ENCODE results near the gene NCAPG.
A peak's percentile ranks its signal among the peaks of the same experiment; 100 is the strongest.
"Not testable (repeated sequence)": the region's sequence is repeated elsewhere in the genome, so short reads cannot be mapped to it uniquely, and the experiment has no call there.

The NCAPG gene

GRCh38 chr4:17812125-17812524 lies 1.3 kb downstream of the NCAPG start:
- H3K4me1 Mint-ChIP-seq, result peaks cover 14 to 42% of the 10 kb centered on the region in 2 donors
- DNase-seq (no peak), ATAC-seq (replicated peaks) (no peak)
- H3K4me3 Mint-ChIP-seq, result peak overlapping the region in 1 of 2 donors; percentile 29
- no peaks in the 10 kb centered on the region for H3K9me3 Mint-ChIP-seq
- no peak overlapping the region for H3K27ac Mint-ChIP-seq
- peaks cover 9 to 17% of the 10 kb centered on the region in 2 donors for H3K36me3 Mint-ChIP-seq
- no peaks in the 10 kb centered on the region for H3K27me3 Mint-ChIP-seq

- Mint-ChIP-seq H3K4me3 (no peak overlapping the region), H3K9me3 (no peaks in the 10 kb centered on the region), H3K36me3 (peaks cover 4 to 12% of the 10 kb centered on the region in 2 donors), H3K27me3 (no peaks in the 10 kb centered on the region), H3K27ac (no peak overlapping the region), H3K4me1 (peaks cover 9 to 35% of the 10 kb centered on the region in 2 donors)
- no peak for DNase-seq
- no peak for ATAC-seq (replicated peaks)
Measured at GRCh38 chr4:17812801-17813200, 2.0 kb downstream of the NCAPG start.

GRCh38 chr4:17814140-17814539 lies 3.4 kb downstream of the NCAPG start:
- Mint-ChIP-seq H3K4me1 (peaks cover 5 to 24% of the 10 kb centered on the region in 2 donors), H3K36me3 (peaks cover 2 to 7% of the 10 kb centered on the region in 2 donors), H3K27me3 (no peaks in the 10 kb centered on the region), H3K4me3 (no peak overlapping the region), H3K27ac (no peak overlapping the region), H3K9me3 (no peaks in the 10 kb centered on the region)
- no peak for DNase-seq
- ATAC-seq (replicated peaks), result no peak

GRCh38 chr4:17816142-17816541 lies 5.4 kb downstream of the NCAPG start:
- no peak overlapping the region for H3K27ac Mint-ChIP-seq
- no peaks in the 10 kb centered on the region for H3K27me3 Mint-ChIP-seq

GRCh38 chr4:17817027-17817426 lies 6.2 kb downstream of the NCAPG start:
- Mint-ChIP-seq H3K36me3 (no peaks in the 10 kb centered on the region), H3K4me3 (no peak overlapping the region), H3K27ac (no peak overlapping the region), H3K27me3 (no peaks in the 10 kb centered on the region), H3K4me1 (no peaks in the 10 kb centered on the region), H3K9me3 (no peaks in the 10 kb centered on the region)
- DNase-seq (no peak), ATAC-seq (replicated peaks) (peak; percentile 78 to 79)

More at GRCh38 chr4:17816142-17816541, 5.4 kb downstream of the NCAPG start:
- Mint-ChIP-seq H3K4me1 (peaks cover 3 to 8% of the 10 kb centered on the region in 2 donors), H3K4me3 (no peak overlapping the region), H3K9me3 (no peaks in the 10 kb centered on the region), H3K36me3 (peaks cover 0 to 2% of the 10 kb centered on the region in 2 donors)
- DNase-seq, result no peak
- no peak for ATAC-seq (replicated peaks)

GRCh38 chr4:17823871-17824669 lies 13.3 kb downstream of the NCAPG start:
- Mint-ChIP-seq H3K4me3 (no peak overlapping the region), H3K27me3 (no peaks in the 10 kb centered on the region), H3K4me1 (no peaks in the 10 kb centered on the region), H3K9me3 (no peaks in the 10 kb centered on the region), H3K27ac (no peak overlapping the region), H3K36me3 (peaks cover 0 to 4% of the 10 kb centered on the region in 2 donors)
- no peak for DNase-seq
- ATAC-seq (replicated peaks), result no peak

- DNase-seq (no peak), ATAC-seq (replicated peaks) (no peak)
- Mint-ChIP-seq H3K4me1 (no peaks in the 10 kb centered on the region), H3K27ac (no peak overlapping the region), H3K27me3 (no peaks in the 10 kb centered on the region), H3K9me3 (no peaks in the 10 kb centered on the region), H3K36me3 (peaks cover 4 to 7% of the 10 kb centered on the region in 2 donors), H3K4me3 (no peak overlapping the region)
Measured at GRCh38 chr4:17846266-17846665, 35.5 kb downstream of the NCAPG start.

GRCh38 chr4:17850295-17850694 lies 39.5 kb downstream of the NCAPG start:
- not testable (repeated sequence) for H3K27ac Mint-ChIP-seq; H3K4me3 Mint-ChIP-seq; H3K36me3 Mint-ChIP-seq; ATAC-seq (replicated peaks); H3K9me3 Mint-ChIP-seq; H3K27me3 Mint-ChIP-seq; DNase-seq; H3K4me1 Mint-ChIP-seq

GRCh38 chr4:17851959-17852358 lies 41.2 kb downstream of the NCAPG start:
- ATAC-seq (replicated peaks), result no peak
- H3K36me3 Mint-ChIP-seq, result peaks cover 6% of the 10 kb centered on the region in 2 donors
- H3K4me3 Mint-ChIP-seq, result no peak overlapping the region
- H3K4me1 Mint-ChIP-seq, result no peaks in the 10 kb centered on the region
- no peaks in the 10 kb centered on the region for H3K9me3 Mint-ChIP-seq
- no peak overlapping the region for H3K27ac Mint-ChIP-seq
- no peaks in the 10 kb centered on the region for H3K27me3 Mint-ChIP-seq
- no peak for DNase-seq

- no peak overlapping the region for H3K4me3 Mint-ChIP-seq
- H3K36me3 Mint-ChIP-seq, result peaks cover 6 to 9% of the 10 kb centered on the region in 2 donors
- H3K9me3 Mint-ChIP-seq, result peaks cover 2 to 4% of the 10 kb centered on the region in 2 donors
- ATAC-seq (replicated peaks), result no peak
- H3K27ac Mint-ChIP-seq, result no peak overlapping the region
- H3K27me3 Mint-ChIP-seq, result no peaks in the 10 kb centered on the region
- H3K4me1 Mint-ChIP-seq, result no peaks in the 10 kb centered on the region
- DNase-seq, result no peak
Measured at GRCh38 chr4:17854036-17854435, 43.3 kb downstream of the NCAPG start.

GRCh38 chr4:17859793-17860406 lies 49.1 kb downstream of the NCAPG start:
- no peaks in the 10 kb centered on the region for H3K27me3 Mint-ChIP-seq
- DNase-seq (no peak), ATAC-seq (replicated peaks) (no peak)

GRCh38 chr4:17861906-17862305 lies 51.1 kb downstream of the NCAPG start:
- H3K4me1 Mint-ChIP-seq; DNase-seq; H3K27ac Mint-ChIP-seq; ATAC-seq (replicated peaks); H3K27me3 Mint-ChIP-seq; H3K4me3 Mint-ChIP-seq: not testable (repeated sequence)
- peaks cover 15 to 16% of the 10 kb centered on the region in 2 donors for H3K9me3 Mint-ChIP-seq
- H3K36me3 Mint-ChIP-seq, result peaks cover 21 to 29% of the 10 kb centered on the region in 2 donors

More at GRCh38 chr4:17859793-17860406, 49.1 kb downstream of the NCAPG start:
- no peak overlapping the region for H3K4me3 Mint-ChIP-seq
- peaks cover 15 to 16% of the 10 kb centered on the region in 2 donors for H3K9me3 Mint-ChIP-seq
- no peaks in the 10 kb centered on the region for H3K4me1 Mint-ChIP-seq
- no peak overlapping the region for H3K27ac Mint-ChIP-seq
- H3K36me3 Mint-ChIP-seq, result peaks cover 23 to 31% of the 10 kb centered on the region in 2 donors

- DNase-seq (no peak), ATAC-seq (replicated peaks) (no peak)
- peaks cover 10 to 11% of the 10 kb centered on the region in 2 donors for H3K9me3 Mint-ChIP-seq
- H3K4me1 Mint-ChIP-seq, result no peaks in the 10 kb centered on the region
- no peak overlapping the region for H3K4me3 Mint-ChIP-seq
- no peak overlapping the region for H3K27ac Mint-ChIP-seq
- peaks cover 17 to 22% of the 10 kb centered on the region in 2 donors for H3K36me3 Mint-ChIP-seq
- H3K27me3 Mint-ChIP-seq, result no peaks in the 10 kb centered on the region
Measured at GRCh38 chr4:17865866-17866363, 55.1 kb downstream of the NCAPG start.

GRCh38 chr4:17866810-17867209 lies 56.0 kb downstream of the NCAPG start:
- Mint-ChIP-seq H3K36me3 (peaks cover 15 to 18% of the 10 kb centered on the region in 2 donors), H3K4me1 (no peaks in the 10 kb centered on the region), H3K27ac (no peak overlapping the region), H3K9me3 (peaks cover 7 to 8% of the 10 kb centered on the region in 2 donors), H3K27me3 (no peaks in the 10 kb centered on the region), H3K4me3 (no peak overlapping the region)
- DNase-seq (no peak), ATAC-seq (replicated peaks) (no peak)

- H3K4me3 Mint-ChIP-seq, result no peak overlapping the region
- H3K27ac Mint-ChIP-seq, result no peak overlapping the region
- H3K4me1 Mint-ChIP-seq, result no peaks in the 10 kb centered on the region
- DNase-seq, result no peak
- H3K9me3 Mint-ChIP-seq, result peaks cover 3 to 4% of the 10 kb centered on the region in 2 donors
- ATAC-seq (replicated peaks), result no peak
- no peaks in the 10 kb centered on the region for H3K27me3 Mint-ChIP-seq
- H3K36me3 Mint-ChIP-seq, result peaks cover 10 to 13% of the 10 kb centered on the region in 2 donors
Measured at GRCh38 chr4:17867276-17867675, 56.5 kb downstream of the NCAPG start.

All from stimulated activated naive B cell treated with anti-CD40 and anti-IgM and Interleukin-4, amounts not matched to agents 10 μg/mL and 1 μg/mL and 100 μg/mL, for 72 hours (primary cell).